Stimulated activated CD4-positive, alpha-beta T cell treated with anti-CD3 and anti-CD28 coated beads, Interleukin-4, amount 100 ng/mL, for 4 hours (primary cell): ENCODE data around the gene GBF1.
A peak's percentile ranks its signal among the peaks of the same experiment; 100 is the strongest.

Experiments used
- DNase-seq, 2 experiments: peaks; one replicate each; pipeline ENCODE4 v3.0.0-alpha.2; 2020

The GBF1 gene

DNA sequence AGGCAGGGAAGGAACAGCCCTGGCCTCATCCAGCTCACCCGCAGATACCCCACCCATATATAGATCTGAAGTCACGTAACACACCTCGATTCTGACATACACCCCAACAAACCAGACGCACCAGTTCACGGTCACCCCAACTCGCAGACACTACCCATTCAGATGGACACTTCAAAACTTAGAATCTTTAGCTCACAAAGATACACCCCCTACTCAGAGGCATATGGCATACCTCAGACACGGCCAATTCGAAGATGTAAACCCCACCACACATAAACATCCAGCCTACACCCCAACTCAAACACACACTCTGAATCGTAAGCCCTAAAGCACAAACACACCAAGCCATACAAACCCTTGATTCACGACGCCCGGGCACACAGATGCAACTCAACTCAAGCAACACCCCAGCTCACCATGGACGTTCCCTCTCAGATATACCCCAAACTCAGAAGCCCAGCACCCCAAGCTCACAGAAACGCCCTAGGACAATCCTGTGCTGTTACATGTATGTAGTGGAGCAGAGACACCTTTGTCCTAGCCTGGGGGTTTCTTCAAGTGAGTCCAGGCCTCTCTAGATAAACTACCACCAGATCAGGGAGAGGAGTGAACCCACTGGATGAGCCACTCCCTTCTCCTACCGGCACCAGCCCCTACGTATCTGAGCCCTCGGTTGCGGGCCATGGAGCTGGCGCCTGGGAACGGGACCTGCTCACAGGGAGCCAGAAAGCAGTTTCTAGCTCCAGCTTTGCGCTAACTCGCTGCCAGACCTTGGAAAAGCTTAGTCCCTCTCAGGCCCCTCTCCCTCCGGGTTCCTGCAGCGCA lies 164.5 kb downstream of the GBF1 start:
- no peak for DNase-seq

DNA sequence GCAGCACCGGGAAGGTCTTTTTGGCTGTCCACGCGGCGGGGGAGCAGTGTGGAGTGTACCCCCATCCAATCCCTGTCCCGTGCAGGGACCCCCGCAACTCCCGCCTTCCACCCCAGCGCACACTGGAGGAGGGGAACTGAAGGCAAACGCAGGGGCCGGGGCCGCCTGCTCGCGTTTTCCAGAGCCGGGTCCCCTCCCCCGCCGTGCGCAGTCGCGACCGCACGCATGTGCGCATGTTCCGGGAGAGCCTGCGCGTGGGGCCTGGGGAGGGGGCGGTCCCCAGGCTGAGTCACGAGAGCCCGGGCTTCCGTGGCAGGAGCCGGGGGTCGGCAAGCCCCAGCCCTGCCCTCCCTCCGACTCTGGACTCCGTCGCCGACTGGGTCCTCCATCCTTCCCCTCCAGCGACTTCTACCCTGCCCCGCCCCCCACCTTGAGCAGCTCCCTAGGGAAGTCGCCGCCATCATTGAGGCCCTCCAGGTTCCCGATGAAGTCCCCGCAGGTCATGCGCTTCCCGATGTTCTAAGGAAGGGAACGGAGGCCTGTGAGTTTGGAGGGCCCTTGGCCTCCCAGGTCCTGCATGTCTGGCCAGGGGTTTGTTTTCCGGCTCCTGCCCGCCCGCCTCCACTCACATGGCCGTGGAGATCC lies 165.2 kb downstream of the GBF1 start:
- peak; percentile 74 to 83 for DNase-seq

DNA sequence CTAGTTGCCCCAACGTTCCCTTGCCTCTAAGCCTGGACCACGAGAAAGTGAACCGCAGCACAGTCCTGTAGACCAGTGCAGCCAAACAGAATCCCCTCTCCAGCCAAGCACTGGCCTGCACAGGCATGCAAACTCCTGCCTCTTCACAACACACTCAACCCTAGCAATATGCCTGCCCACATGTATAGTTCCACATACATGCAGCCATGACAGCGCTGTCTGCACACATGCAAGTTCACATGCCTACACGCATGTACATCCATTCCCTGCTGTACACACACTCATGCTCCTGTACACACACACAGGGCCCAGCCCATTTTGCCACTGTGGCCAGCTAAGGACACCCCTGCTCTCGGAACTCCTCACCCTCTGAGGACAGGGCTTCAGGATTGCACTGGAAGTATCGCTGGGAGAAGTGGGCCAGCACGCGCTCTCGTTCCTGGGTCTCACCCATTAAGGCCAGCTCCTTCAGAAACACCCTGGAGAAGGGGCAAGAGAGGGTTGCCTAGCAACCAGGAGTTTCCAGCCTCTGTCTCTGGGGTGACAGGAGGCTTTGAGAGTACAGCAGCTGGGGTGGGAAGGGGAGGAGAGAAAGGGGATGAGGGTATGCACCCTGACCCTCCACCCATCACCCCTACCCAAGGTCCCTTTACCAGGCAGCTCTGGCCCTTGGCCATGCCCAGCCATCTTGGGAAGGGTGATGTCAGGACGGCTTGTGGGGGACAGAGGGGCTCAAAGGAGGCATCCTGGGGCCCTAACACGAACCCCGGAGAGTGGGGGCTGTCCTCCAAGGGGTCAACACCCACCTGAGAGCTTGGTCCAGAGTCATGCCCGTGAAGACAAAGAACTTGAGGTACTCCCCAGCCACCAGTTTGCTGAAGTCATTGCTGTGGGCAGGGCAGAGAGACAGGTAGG lies 166.3 kb downstream of the GBF1 start:
- no peak for DNase-seq

DNA sequence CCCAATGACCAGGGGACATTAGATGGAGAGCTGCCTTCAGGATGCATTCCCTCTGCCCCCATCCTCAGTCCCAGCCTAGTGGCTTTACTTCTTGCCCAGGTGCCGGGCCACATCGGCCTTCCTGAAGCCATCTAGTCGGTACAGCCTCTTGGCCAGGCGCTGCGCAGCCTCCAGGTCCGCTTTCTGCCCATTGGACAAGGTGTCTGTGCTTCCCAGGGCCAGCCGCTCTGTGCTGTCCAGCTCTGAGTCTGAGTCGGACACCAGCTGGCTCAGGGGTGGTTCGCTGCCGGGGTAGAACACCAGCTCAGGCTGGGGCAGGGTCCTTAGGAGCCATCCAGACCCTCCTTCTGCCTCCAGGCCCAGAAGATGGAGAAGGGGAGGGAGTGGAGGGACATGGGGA lies 167.0 kb downstream of the GBF1 start:
- DNase-seq, result no peak

DNA sequence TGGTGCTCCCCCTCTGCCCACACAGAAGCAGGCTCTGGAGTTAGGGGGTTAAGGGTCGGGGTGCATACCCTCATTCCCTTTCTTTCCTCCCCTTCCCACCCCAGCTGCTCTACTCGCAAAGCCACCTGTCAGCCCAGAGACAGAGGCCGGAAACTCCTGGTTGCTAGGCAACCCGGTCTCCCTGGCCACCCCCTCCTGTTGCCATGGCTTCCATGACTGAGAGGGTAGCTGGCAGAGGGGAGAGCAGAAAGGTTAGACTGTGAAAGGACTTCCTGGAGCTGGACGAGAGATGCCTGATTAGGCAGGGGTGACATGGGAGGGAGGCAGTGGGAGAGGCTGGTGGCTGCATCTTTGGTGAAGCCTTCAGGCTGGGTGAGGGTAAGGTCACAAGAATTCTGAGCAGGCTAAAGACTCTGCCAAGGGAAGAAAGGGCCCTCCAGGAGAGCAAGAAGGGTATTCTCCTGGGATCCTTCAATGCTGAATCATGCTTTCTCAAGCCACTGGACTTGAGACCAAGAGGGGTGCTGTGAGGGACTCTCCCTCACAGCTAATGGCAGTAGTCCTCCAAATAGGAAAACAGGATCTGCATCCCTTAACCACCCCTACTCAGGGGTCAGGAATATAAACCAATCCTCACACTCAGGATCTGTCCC lies 167.8 kb downstream of the GBF1 start:
- DNase-seq, result peak in 1 of 2 experiments; percentile 50

DNA sequence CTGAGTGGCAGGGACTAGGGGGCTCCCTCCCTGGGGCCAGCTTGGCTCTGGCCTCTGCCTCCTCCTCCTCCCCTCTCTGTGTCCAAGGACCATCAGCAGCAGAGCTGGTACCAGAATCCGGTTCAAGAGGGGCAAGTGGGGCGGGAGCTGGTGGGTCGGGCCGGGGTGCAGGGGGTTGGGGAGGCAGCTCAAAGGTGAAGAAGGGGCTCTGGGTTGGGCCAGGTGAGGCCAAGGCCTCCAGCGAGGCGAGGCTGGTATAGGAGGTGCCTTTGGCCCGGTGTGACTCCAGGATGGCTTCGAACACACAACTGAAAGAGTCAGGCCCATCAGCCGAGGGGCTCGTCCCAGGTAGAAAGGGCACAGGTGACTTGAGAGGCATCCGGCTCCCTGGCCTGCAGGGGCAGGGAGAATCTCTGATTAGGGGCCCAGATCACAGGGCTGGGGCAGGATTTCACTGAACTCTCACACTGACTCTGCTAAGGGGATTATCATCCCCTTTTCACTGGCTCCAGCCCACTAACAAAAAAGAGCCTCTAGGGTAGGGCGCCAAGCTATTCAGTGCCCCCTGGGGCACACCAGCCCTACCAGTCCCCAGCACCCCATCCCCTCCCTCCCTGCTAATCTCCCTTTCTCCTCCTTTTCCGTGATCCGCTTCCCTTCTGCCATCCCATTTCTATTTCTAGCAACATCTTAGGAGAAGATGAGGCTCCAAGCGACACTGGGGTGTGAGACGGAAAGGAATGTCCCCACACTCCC lies 168.7 kb downstream of the GBF1 start:
- no peak for DNase-seq

DNA sequence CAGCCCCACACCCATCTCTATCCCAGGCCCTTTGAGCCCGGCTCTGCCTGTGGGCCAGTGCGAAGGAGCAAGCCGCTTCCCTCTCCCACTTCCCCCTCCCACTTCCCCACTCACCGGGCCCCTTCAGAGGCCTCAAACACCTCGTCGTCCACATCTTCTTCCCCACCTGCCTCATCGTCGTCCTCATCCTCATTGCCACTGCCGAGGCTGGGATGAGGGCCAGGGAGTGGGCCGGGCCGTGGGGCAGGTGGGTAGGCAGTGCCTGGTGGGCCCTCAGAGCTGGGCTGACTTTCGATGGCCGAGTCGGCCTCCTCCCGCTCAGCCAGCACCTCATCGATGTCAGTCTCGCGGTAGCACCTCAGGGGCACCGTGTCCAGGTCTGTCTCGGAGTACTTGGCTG lies 169.4 kb downstream of the GBF1 start:
- DNase-seq, result no peak

DNA sequence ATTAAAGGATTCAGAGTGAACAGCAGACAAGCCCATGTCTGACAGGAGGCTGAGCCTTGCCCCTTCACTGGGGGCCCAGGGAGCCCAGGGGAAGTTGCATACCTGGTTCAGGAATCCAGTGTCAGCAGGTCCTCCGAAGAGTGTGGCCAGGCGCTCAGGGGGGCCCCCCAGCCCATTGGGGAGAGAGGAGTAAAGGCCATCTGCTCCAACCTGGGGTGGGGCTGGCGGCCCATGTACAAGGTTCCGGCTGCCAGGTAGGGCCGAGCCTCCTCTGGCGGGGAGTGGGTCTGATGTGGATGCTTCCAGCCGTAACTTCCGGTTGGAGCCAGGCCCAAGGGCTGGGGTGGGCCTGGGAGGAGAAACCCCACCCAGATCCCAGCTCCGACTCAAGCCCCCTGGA lies 171.0 kb downstream of the GBF1 start:
- no peak for DNase-seq

DNA sequence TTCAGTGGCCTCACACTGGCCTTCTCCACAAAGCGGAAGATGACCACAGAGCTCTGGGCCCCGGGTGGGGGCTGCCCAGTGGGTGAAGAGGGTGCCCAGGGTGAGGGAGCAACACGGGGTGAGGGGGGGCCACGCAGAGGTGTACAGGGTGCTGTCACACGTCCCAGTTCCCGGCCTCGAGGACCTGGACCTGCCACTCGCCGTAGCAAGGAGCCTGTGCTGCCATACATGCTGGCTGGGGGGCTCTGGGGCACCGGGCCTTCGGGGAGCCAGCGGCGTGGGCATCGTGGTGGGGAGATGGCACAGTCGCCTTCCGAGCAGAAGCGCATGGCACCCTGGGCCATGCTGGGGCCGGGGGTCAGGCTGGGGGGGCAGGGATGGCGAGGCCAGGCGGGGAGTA lies 171.4 kb downstream of the GBF1 start:
- DNase-seq, result no peak

DNA sequence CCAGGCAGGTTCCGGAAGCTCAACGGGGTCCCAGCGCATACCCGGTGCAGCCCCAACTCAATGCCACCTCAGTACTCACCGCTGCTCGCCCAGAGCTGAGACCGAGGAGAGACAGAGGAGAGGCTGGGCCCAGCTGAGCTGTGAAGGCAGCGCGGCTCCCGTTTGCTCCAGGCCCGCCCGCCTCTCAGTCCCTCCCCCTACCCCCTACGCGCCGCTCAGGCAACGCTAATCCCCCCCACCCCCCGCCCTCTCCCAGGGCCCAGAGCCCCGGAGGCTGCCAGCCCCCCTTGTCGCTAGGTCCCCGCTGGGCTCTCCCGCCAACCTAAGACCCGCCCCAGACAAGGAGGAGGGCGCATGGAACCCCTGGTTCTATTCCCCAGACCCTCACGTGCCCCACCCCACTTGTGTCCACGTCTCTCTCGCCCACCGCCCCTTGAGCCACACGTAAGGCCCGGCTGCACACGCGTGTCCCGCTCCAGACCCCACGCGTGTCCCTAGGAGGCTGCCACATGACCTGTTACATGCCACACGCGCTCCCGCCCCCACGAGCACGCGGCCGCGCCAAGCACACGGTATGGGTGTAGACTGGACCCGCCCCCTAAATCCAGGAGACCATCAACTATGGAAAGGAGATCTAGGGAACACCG lies 173.4 kb downstream of the GBF1 start, which contains the start of gene PSD:
Gene PSD (minus strand): TSS at position 164 of the 647 bp plus-strand sequence. CDS start 1,747 bp downstream, outside the sequence.
- no peak for DNase-seq

DNA sequence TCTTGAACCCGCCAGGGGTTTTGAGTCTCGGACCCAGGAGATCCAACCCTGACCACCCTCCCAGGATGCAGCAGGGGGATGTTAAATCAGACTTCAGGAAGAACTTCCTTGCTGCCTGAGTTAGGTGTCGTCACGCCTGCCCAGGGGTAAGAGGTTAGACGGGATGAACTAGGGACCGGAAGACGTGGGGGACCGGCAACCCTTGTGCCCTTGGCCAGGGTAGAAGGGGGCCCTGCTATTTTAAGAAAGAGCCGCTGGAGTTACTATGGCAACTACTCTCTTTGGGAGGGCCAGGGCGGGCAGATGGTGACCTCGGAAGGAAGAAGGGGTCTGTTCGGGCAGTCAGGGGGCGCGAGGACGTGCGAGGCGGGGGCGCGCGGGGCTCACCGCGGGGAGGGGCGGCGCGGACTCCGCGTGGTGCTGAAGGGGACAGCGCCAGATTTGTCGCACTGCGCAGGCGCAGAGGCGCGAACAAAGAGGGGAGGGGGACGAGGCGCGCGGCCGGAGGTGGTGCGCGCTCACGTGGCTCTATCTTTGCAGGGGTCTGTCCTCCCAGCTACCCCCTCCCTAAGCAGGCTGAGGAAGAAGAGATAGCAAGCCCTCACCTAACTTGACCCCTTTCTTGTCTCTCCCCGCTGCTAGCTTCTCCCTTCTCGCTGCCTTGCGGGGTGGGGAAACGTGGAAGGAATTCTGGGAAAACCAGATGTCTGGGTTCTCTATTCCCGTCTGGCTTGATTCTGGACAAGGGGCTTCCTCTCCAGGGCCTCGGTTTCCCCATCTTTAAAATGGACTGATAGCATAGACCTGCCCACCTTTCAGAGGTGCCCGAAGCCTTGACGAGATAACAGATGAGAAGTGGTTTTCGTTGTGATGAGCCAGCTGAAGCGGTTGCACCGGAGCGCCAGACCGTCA lies 174.2 kb downstream of the GBF1 start:
- DNase-seq, result peak; percentile 55 to 69

DNA sequence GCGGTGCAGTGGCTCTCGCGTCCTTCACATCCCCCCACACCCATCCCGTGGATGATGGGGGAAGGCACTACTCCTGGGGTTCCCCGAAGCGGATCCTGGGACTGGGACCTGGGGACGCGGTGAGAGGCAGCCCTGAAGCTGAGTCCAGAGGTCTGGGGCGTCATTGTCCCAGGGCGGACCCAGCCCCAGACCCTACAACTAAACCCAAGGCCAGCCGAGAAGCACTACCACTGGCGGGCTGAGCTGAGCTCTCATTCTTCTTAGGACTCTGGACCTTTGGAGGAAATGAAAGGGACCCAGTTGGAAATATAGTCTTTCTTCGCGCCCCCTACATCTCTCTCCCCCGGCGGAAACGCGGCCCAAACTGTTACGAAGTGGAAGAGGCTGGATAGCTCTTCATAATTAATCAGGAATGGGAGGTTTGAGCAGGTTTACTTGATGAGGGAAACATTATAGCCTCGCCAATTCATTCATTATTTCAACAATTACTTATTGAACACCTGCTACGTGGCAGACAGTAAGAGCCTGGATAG lies 174.9 kb downstream of the GBF1 start:
- DNase-seq, result no peak

DNA sequence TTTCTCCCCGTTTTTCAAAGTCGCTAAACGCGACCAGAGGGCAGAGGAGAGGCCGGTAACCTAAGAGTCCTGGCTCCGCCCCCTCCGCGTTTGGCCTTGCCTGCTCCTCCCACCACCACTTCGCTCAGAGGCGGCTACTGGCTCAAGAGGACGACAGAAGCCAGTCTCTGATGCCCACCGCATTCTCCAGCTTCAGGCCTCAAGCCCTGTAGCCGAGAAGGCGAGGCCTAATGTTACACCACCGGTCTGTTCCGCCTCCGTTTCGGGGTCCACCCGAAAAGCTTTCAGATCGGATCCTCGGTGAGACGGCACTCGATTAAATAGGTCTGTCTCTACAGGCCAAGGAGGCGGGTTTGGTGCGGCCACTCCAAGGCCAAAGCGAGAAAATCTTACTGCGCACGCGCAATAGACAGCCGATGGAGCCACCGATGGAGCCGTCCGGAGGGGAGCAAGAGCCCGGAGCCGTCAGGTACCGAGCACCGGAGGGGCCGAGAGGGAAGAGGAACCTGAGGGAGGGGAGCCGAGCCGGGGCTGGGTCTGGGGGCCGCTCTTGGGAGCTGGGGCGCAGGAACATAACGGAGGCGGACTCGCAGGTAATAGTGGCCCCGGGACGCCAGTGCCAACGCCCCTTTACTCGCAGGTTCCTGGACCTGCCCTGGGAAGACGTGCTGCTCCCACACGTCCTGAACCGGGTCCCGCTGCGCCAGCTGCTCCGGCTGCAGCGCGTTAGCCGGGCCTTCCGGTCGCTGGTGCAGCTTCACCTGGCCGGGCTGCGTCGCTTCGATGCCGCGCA lies 175.6 kb downstream of the GBF1 start, which contains the start of gene FBXL15:
Gene FBXL15 (plus strand): TSS at position 123 of the 793 bp plus-strand sequence. CDS start 294 bp downstream, at position 417.
- peak; percentile 88 to 94 for DNase-seq

DNA sequence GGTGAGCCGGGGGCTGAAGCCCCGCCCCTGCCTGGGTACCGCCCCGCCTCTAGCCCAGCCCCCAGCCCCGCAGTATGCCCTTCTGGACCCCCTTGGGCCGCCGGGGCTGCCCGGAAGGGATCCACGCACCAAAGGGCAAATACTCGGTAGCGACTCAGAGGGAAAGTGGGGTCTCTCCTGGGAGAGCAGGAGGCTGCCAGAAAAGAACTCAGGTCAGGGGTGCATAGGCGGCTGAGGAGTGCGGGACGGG lies 176.1 kb downstream of the GBF1 start:
- no peak for DNase-seq

DNA sequence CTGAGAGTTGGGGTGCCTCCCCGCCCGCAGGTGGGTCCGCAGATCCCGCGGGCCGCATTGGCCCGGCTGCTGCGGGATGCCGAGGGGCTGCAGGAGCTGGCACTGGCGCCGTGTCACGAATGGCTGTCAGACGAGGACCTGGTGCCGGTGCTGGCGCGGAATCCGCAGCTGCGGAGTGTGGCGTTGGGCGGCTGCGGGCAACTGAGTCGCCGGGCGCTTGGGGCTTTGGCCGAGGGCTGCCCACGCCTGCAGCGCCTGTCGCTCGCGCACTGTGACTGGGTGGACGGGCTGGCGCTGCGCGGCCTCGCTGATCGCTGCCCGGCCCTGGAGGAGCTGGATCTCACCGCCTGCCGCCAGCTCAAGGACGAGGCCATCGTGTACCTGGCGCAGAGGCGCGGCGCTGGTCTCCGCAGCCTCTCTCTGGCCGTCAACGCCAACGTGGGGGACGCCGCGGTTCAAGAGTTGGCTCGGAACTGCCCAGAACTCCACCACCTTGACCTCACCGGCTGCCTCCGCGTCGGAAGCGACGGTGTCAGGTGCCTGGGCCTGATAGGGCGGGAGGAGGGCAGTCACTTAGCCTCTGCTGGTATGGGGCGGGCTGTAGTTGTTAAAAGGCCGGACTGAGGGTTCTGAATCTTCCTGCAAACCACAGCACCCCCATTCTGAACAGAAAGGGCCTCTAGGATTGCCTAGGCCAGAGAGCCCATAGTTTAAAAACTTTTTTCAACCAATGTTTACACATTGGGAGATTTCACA lies 176.6 kb downstream of the GBF1 start:
- no peak for DNase-seq

DNA sequence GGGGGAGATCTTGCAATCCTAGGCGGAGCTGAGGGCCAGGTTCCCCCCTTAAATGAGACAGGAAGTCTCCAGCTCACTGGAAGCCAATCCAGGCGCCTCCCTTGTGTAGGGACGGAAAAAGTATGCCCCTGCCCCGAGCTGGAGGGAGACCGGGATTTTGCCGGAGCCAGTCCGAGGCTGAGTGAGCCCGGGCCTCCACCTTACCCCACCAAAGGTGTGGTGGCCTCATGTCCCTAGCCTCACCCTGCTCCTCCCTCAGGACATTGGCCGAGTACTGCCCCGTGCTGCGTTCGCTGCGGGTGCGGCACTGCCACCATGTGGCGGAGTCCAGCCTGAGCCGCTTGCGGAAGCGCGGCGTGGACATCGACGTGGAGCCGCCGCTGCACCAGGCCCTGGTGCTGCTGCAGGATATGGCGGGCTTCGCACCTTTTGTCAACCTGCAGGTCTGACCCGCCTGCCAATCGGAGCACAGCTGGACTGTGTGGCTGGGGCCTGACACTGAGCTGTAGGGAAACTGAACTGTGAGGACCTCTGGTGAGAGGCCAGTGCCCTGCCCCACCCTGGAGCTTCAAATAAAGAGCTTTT lies 177.3 kb downstream of the GBF1 start:
- peak; percentile 41 to 59 for DNase-seq

DNA sequence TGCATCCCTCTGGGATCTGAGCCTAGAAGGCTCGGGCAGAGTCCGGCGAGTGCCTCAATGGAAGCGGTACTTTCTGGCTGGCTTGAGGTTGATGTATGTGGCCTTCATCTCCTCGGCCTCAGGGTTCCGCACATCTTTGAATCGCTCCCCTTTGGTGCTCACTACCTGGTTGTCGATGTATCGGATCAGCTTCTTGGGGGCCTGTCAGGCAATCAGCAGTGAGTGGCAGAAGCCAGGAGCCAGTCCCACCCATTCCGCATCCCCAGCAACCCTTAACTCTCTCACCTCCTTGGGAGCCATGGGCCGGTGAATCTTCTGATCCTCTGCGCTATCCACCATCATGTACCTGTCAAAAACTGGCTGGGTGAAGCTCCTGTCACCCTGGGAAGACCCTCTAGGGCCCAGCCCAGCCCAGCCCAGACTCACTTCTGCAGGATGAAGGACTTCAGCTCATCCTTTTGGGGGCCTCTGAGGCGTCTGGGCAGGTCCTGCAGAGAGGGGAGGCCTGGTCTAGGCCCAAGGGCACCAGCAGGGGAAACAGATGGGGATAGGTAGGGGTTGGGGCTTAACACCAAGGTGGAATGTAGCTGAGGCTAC lies 178.1 kb downstream of the GBF1 start:
- no peak for DNase-seq

DNA sequence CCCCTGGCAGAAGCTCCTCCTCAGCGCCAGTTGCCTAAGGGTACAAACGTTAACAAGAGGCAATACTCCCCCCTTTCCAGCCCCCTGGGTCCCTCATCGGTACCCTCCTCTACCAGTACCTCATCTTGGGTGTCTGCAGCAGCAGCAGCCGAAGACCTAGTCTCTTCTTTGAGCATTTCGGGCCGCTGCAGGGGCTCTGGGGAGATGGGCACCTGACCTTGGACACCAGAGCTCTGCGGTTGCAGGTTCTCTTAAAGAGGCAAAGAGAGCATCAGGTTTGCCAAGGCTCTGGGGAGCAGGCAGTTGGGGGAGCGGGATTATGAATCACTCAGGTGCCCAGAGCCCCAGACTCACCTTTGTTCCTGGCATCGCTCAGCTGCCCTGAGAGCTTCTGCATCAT lies 178.8 kb downstream of the GBF1 start:
- no peak for DNase-seq
